Keratinocyte (primary cell): ENCODE measurements around the gene MSANTD1. TPM values are rescaled to one million over a fixed set of nuclear protein-coding genes. Genes with fewer than 3 reads are reported as not detected.

Experiments
- DNase-seq: peaks from one replicate; pipeline ENCODE4 v3.0.0-alpha.2; 2011; ENCODE audit warnings: low read depth, missing footprints, low spot score
- FAIRE-seq: peaks from 2 replicates; lab custom pipeline; 2011; peaks lifted over from hg19 to GRCh38; lab: Jason Lieb, UNC
- H2AFZ ChIP-seq: 2 replicates; pipeline ENCODE4 v1.6.0; 2012; ENCODE audit warnings: low read length, control low read depth, inconsistent platforms; ENCODE audit not compliant: control insufficient read depth
- H3K27ac ChIP-seq: 2 replicates; pipeline ENCODE4 v1.5.1; 2011; ENCODE audit warnings: low read length; ENCODE audit not compliant: control insufficient read depth, insufficient read depth
- H3K27me3 ChIP-seq: 3 replicates; pipeline ENCODE4 v1.6.0; 2011; ENCODE audit warnings: low read length; ENCODE audit not compliant: control insufficient read depth, insufficient read depth; ENCODE audit errors: extremely low read depth
- H3K36me3 ChIP-seq, 2 experiments: 2 replicates in 1 of 2; 3 replicates in 1 of 2; pipeline ENCODE4 v1.5.1; 2011; ENCODE audit warnings: low read length in 2 of 2, mild to moderate bottlenecking in 1 of 2; ENCODE audit not compliant: control insufficient read depth in 2 of 2, insufficient read depth in 2 of 2; ENCODE audit errors: extremely low read depth in 1 of 2
- H3K4me1 ChIP-seq: 3 replicates; pipeline ENCODE4 v1.5.1; 2011; ENCODE audit warnings: low read length; ENCODE audit not compliant: control insufficient read depth, insufficient read depth; ENCODE audit errors: extremely low read depth
- H3K4me2 ChIP-seq: 3 replicates; pipeline ENCODE4 v1.6.0; 2011; ENCODE audit warnings: low read depth, low read length; ENCODE audit not compliant: control insufficient read depth, insufficient read depth; ENCODE audit errors: extremely low read depth
- H3K4me3 ChIP-seq, 3 experiments: fragments of 200-600 bp in 1 of 3; sonication (generic) in 1 of 3; 2 replicates in 2 of 3; 3 replicates in 1 of 3; pipeline ENCODE4 v1.5.1; 2011 to 2016; ENCODE audit warnings: low read length in 3 of 3, mild to moderate bottlenecking in 3 of 3, control low read depth in 2 of 3, inconsistent platforms in 1 of 3, low read depth in 1 of 3, mixed read lengths in 1 of 3, mixed run types in 1 of 3, moderate library complexity in 1 of 3; ENCODE audit not compliant: control insufficient read depth in 2 of 3, insufficient read depth in 2 of 3; ENCODE audit errors: extremely low read depth in 1 of 3
- H3K79me2 ChIP-seq: 2 replicates; pipeline ENCODE4 v1.6.0; 2012; ENCODE audit warnings: low read length; ENCODE audit not compliant: control insufficient read depth, insufficient read depth
- H3K9ac ChIP-seq: 3 replicates; pipeline ENCODE4 v1.6.0; 2011; ENCODE audit warnings: low read length; ENCODE audit not compliant: control insufficient read depth, insufficient read depth; ENCODE audit errors: extremely low read depth
- H3K9me1 ChIP-seq: 3 replicates; pipeline ENCODE4 v1.6.0; 2011; ENCODE audit warnings: low read length; ENCODE audit not compliant: control insufficient read depth, insufficient read depth; ENCODE audit errors: extremely low read depth
- H3K9me3 ChIP-seq: 2 replicates; pipeline ENCODE4 v1.5.1; 2012; ENCODE audit warnings: low read depth, low read length; ENCODE audit not compliant: control insufficient read depth
- H4K20me1 ChIP-seq: 3 replicates; pipeline ENCODE4 v1.6.0; 2011; ENCODE audit warnings: low read length; ENCODE audit not compliant: control insufficient read depth, insufficient read depth; ENCODE audit errors: extremely low read depth
- EZH2 ChIP-seq: IDR thresholded peaks from one replicate; pipeline ENCODE4 v1.6.1; 2012; ENCODE audit warnings: inconsistent platforms, mild to moderate bottlenecking, low read length, moderate library complexity
- dilution Hi-C: fragments of 300-500 bp; cut with MboI; formaldehyde crosslinking; loops from one replicate; pipeline ENCODE4 v1.7.0; 2020; ENCODE audit warnings: low sequenced_read_pairs; ENCODE audit not compliant: extremely low pct_ligation_motif_present
- polyA plus RNA-seq, 5 experiments: library from polyadenylated mRNA; depleted of rRNA in 3 of 5; stranded (reverse) in 3 of 5; stranded (forward) in 1 of 5; unstranded in 1 of 5; fragments of >200 nt; gene quantifications; 1 replicate in 1 of 5; 2 replicates in 3 of 5; 3 replicates in 1 of 5; pipeline versions ENCODE4 v1.2.1 to v1.2.3, GENCODE V29; 2011 to 2012; ENCODE audit warnings: missing spikeins in 2 of 5, low read depth in 1 of 5, low replicate concordance in 1 of 5
- TF ChIP-seq, protein P1 (sequence below), 3 experiments: IDR thresholded peaks in 1 of 3; conservative IDR thresholded peaks in 1 of 3; optimal IDR thresholded peaks in 1 of 3; 2 replicates in 2 of 3; 3 replicates in 1 of 3; pipeline versions ENCODE3 to v1.5.1; 2011; ENCODE audit warnings: low read length in 3 of 3, mild to moderate bottlenecking in 3 of 3, moderate library complexity in 2 of 3, control low read depth in 1 of 3, inconsistent platforms in 1 of 3; ENCODE audit not compliant: insufficient read depth in 2 of 3; ENCODE audit errors: extremely low read depth in 1 of 3

MSANTD1 gene
- polyA plus RNA-seq, 1 donor (not counting 4 experiments of a cell fraction or from before 2014, with no cell fraction given) = not detected

DNA sequence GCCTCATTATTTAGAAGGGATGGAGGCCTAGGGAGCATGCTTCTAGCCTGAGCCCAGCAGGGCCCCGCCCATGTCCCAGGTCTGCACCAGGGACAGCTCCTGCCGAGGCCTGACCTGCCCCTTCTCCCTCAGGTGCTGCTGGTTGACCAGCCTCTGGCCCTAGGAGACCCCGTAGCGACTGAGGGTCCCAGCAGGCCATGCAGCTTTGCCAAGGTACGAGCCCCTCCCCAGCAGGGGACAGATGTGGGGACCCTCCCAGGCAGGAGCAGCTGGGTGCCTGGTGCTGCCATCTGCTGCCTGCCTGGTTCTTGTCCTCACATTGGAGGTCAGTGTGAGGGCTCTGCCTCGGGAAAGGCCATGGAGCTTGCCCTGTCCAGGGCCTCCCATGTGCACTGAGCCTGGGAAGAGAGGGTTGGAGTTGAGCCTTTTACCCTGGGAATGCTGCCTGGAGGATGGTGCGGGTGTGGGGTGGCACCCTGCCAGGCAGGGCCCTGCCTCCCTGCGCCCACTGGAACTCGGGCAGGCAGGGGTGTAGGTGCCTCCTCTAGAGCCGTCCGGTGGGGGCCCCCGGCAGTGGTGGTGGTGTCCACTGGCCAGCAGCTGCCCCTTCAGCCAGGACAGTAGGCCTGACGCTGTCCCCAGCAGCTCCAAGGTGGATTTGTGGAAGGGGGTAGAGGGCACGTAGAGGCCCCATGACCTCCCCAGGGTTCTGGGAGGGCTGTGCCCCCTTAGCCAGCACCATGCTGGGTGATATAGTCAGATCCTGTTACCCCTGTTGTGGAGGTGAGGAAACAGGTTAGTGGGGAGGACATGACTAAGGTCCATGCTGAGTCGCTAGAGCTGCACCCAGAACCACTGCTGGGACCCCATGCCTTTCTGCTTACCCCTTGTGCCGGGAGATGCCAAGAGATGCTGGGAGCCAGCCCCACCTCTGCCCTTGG lies 2.2 kb upstream of the MSANTD1 start:
- dilution Hi-C loops = no loop called here
- Histone ChIP-seq H3K9me3 (no peaks in the 10 kb centered on the region), H3K79me2 (no peaks in the 10 kb centered on the region), H3K36me3 (peaks cover 0 to 3% of the 10 kb centered on the region in 2 experiments), H3K4me2 (no peak overlapping the region), H3K4me1 (no peaks in the 10 kb centered on the region), H4K20me1 (no peaks in the 10 kb centered on the region), H3K27ac (no peak overlapping the region), H3K4me3 (no peak overlapping the region), H2AFZ (no peak overlapping the region), H3K9ac (no peak overlapping the region), H3K9me1 (no peaks in the 10 kb centered on the region), H3K27me3 (no peaks in the 10 kb centered on the region)
- FAIRE-seq = no peak
- no peak for DNase-seq
- TF ChIP-seq, protein P1, sequence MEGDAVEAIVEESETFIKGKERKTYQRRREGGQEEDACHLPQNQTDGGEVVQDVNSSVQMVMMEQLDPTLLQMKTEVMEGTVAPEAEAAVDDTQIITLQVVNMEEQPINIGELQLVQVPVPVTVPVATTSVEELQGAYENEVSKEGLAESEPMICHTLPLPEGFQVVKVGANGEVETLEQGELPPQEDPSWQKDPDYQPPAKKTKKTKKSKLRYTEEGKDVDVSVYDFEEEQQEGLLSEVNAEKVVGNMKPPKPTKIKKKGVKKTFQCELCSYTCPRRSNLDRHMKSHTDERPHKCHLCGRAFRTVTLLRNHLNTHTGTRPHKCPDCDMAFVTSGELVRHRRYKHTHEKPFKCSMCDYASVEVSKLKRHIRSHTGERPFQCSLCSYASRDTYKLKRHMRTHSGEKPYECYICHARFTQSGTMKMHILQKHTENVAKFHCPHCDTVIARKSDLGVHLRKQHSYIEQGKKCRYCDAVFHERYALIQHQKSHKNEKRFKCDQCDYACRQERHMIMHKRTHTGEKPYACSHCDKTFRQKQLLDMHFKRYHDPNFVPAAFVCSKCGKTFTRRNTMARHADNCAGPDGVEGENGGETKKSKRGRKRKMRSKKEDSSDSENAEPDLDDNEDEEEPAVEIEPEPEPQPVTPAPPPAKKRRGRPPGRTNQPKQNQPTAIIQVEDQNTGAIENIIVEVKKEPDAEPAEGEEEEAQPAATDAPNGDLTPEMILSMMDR (optimal IDR thresholded peaks at IDR 0.05 in 1 of 3, IDR thresholded peaks at IDR 0.05 in 1 of 3, conservative IDR thresholded peaks at IDR 0.05 in 1 of 3; ENCODE audit: extremely low read depth in 1 of 3, insufficient read depth in 2 of 3, low read length in 3 of 3) = peak in 1 of 3 experiments; percentile 11
- no peak for TF ChIP-seq EZH2

DNA sequence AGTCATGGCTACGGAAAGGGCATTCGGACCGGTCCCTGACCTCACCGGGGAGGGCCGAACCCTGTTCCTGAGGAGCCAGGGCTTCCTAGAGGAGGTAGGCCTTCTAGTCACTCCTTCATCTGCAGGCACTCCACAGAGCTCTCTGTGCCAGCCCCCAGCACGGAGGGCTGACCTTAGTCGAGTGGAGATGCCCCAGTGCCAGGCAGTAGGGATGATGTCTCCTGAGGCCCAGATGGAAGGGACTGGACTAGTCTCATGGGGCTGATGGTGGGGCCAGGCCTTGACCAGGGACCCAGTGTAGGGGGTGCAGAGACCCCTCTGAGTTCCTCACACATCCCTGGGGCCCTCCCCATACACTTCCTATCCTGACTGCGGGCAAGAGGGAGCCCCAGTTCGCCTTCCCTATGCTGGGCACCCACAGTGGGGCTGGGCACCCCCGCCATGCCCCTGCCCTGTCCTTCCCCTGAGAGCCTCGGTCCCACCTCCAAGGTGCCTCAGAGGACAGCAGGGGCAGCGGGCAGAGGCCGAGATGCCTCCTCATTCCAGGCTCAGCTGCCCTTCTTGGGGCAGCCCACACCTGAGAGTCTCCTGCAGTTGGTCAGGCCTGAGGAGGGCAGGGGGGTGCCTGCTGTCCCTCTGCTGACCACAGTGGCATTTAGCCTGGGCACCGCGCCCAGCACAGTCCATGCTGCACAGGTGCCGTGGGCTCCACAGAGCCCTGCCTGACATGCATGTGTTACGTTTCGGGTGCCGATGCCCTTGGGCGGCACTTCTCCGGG lies 1.4 kb upstream of the MSANTD1 start:
- Histone ChIP-seq H4K20me1 (no peaks in the 10 kb centered on the region), H3K36me3 (peaks cover 0 to 3% of the 10 kb centered on the region in 2 experiments), H3K27me3 (no peaks in the 10 kb centered on the region), H3K9ac (no peak overlapping the region), H3K9me1 (no peaks in the 10 kb centered on the region), H3K79me2 (no peaks in the 10 kb centered on the region), H3K9me3 (no peaks in the 10 kb centered on the region), H3K4me3 (no peak overlapping the region), H3K4me2 (no peak overlapping the region), H3K4me1 (no peaks in the 10 kb centered on the region), H2AFZ (no peak overlapping the region), H3K27ac (no peak overlapping the region)
- FAIRE-seq (no peak), DNase-seq (no peak)
- no peak for TF ChIP-seq EZH2
- TF ChIP-seq, protein P1 (optimal IDR thresholded peaks at IDR 0.05 in 1 of 3, IDR thresholded peaks at IDR 0.05 in 1 of 3, conservative IDR thresholded peaks at IDR 0.05 in 1 of 3; ENCODE audit: extremely low read depth in 1 of 3, insufficient read depth in 2 of 3, low read length in 3 of 3) = no peak
- dilution Hi-C loops = no loop called here
